Esophagus squamous epithelium (tissue), 5 donors: ENCODE measurements around the gene RSPH6A. TPM values are rescaled to one million over a fixed set of nuclear protein-coding genes. Genes with fewer than 3 reads are reported as not detected.
A peak's percentile ranks its signal among the peaks of the same experiment; 100 is the strongest.

ENCODE experiments used
- DNase-seq: peaks from one replicate; lab custom pipeline; 2025; lab: John Stamatoyannopoulos, UW
- H3K27ac ChIP-seq, 4 donors: fragments of 200-600 bp; sonication (generic); one replicate each; pipeline ENCODE4 v1.5.1; 2016 to 2019; ENCODE audit warnings: mild to moderate bottlenecking in 1 of 4
- H3K27me3 ChIP-seq, 4 donors: fragments of 200-600 bp; sonication (generic); 1 replicate in 3 of 4; 2 replicates in 1 of 4; pipeline versions ENCODE4 v1.5.1 to v1.6.0; 2017 to 2021; ENCODE audit warnings: antibody characterized with exemption in 1 of 4
- H3K36me3 ChIP-seq, 3 donors: fragments of 200-600 bp; sonication (generic); one replicate each; pipeline ENCODE4 v1.5.1; 2016 to 2019
- H3K4me1 ChIP-seq, 3 donors: fragments of 200-600 bp; sonication (generic); one replicate each; pipeline ENCODE4 v1.5.1; 2017 to 2019
- H3K4me3 ChIP-seq, 4 donors: fragments of 200-600 bp; sonication (generic); 1 replicate in 3 of 4; 2 replicates in 1 of 4; pipeline ENCODE4 v1.5.1; 2016 to 2019; ENCODE audit warnings: mild to moderate bottlenecking in 2 of 4, moderate library complexity in 1 of 4
- H3K9me3 ChIP-seq, 3 donors: fragments of 200-600 bp; sonication (generic); one replicate each; pipeline ENCODE4 v1.5.1; 2016 to 2019
- POLR2A ChIP-seq, 4 donors: fragments of 450-650 bp; IDR thresholded peaks; one replicate each; pipeline ENCODE4 v1.6.1; 2017; ENCODE audit warnings: antibody characterized with exemption in 4 of 4, mild to moderate bottlenecking in 4 of 4, moderate library complexity in 3 of 4
- WGBS, 2 donors: methylation state at CpG; one replicate each; pipeline ENCODE4 v1.1.5; 2018; 5-methylcytosine and 5-hydroxymethylcytosine counted together
- intact Hi-C: fragments of 100-400 bp; cut with DNase I; formaldehyde crosslinking; loops from one replicate; pipeline ENCODE4 v1.15.0; 2022
- total RNA-seq, 4 donors: library from RNA; depleted of rRNA; stranded (reverse); fragments of >200 nt; gene quantifications; one replicate each; pipeline ENCODE4 v1.1.0, GENCODE V29; 2016
- TF ChIP-seq, protein P1 (sequence below), 6 experiments: fragments of 450-650 bp in 4 of 6; fragments of 200-600 bp in 2 of 6; sonication (generic) in 2 of 6; IDR thresholded peaks; one replicate each; pipeline ENCODE4 v1.5.1; 2016 to 2019; ENCODE audit warnings: antibody characterized with exemption in 6 of 6, mild to moderate bottlenecking in 4 of 6, moderate library complexity in 4 of 6
- donor health status: DM: yes; HTN: yes; CAD: no.

Gene RSPH6A
- total RNA-seq, 4 donors from 2014 or later = 0.19 TPM; not detected in 3

DNA sequence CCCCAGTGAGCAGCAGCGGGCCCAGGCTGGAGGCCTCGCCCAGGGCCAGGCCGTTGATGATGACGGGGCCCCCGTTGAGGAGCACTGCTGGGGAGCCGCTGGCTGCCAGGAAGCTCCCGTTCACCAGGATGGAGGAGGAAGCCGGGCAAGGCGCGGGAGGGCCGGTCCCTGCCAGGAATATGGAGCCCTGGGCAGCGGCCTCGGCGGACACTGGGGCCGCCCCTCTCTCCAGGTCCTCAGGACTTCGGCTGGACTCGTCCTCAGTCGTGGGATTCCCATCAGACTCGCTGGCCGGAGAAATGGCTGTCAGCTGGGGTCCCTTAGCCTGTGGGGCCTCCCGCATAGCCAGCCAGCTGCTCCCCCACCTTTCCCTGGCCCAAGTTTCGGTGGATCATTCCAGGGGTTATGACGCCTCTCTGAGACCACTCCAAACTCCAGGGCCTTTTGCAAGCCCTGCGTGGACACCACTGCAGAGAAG lies 48.2 kb downstream of the RSPH6A start:
- Histone ChIP-seq H3K27ac (peak overlapping the region; percentile 85 to 98 (median 96)), H3K4me1 (peaks cover 25 to 75% (median 42%) of the 10 kb centered on the region in 3 donors), H3K9me3 (no peaks in the 10 kb centered on the region), H3K36me3 (peaks cover 0 to 14% (median 0%) of the 10 kb centered on the region in 3 donors), H3K4me3 (peak overlapping the region; percentile 73 to 79 (median 77)), H3K27me3 (peaks cover 0 to 8% (median 0%) of the 10 kb centered on the region in 4 donors)
- 35 to 40% methylated on average over 1 to 4 of the region's 24 CpGs for WGBS, 2 donors
- intact Hi-C loops = loop anchor here (10.0 kb wide), 1 partner anchor 52 kb away; no protein-coding TSS in a partner anchor
- no peak for TF ChIP-seq POLR2A (IDR thresholded peaks at IDR 0.05)
- TF ChIP-seq, protein P1, sequence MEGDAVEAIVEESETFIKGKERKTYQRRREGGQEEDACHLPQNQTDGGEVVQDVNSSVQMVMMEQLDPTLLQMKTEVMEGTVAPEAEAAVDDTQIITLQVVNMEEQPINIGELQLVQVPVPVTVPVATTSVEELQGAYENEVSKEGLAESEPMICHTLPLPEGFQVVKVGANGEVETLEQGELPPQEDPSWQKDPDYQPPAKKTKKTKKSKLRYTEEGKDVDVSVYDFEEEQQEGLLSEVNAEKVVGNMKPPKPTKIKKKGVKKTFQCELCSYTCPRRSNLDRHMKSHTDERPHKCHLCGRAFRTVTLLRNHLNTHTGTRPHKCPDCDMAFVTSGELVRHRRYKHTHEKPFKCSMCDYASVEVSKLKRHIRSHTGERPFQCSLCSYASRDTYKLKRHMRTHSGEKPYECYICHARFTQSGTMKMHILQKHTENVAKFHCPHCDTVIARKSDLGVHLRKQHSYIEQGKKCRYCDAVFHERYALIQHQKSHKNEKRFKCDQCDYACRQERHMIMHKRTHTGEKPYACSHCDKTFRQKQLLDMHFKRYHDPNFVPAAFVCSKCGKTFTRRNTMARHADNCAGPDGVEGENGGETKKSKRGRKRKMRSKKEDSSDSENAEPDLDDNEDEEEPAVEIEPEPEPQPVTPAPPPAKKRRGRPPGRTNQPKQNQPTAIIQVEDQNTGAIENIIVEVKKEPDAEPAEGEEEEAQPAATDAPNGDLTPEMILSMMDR (IDR thresholded peaks at IDR 0.05) = no peak
- no peak for DNase-seq

- Histone ChIP-seq H3K27me3 (peaks cover 0 to 8% (median 0%) of the 10 kb centered on the region in 4 donors), H3K36me3 (peaks cover 0 to 13% (median 0%) of the 10 kb centered on the region in 3 donors), H3K9me3 (no peaks in the 10 kb centered on the region), H3K4me1 (peaks cover 25 to 73% (median 40%) of the 10 kb centered on the region in 3 donors), H3K4me3 (peak overlapping the region; percentile 73 to 79 (median 77)), H3K27ac (peak overlapping the region; percentile 85 to 98 (median 96))
- no peak for DNase-seq
- no peak for TF ChIP-seq POLR2A (IDR thresholded peaks at IDR 0.05)
- TF ChIP-seq, protein P1 (IDR thresholded peaks at IDR 0.05) = no peak
- WGBS, 2 donors = 30 to 50% methylated on average over 1 to 2 of the region's 17 CpGs
- intact Hi-C loops = loop anchor here (10.0 kb wide), 1 partner anchor 52 kb away; no protein-coding TSS in a partner anchor
Measured at GRCh38 chr19:45766296-45766868, 48.7 kb downstream of the RSPH6A start.

DNA sequence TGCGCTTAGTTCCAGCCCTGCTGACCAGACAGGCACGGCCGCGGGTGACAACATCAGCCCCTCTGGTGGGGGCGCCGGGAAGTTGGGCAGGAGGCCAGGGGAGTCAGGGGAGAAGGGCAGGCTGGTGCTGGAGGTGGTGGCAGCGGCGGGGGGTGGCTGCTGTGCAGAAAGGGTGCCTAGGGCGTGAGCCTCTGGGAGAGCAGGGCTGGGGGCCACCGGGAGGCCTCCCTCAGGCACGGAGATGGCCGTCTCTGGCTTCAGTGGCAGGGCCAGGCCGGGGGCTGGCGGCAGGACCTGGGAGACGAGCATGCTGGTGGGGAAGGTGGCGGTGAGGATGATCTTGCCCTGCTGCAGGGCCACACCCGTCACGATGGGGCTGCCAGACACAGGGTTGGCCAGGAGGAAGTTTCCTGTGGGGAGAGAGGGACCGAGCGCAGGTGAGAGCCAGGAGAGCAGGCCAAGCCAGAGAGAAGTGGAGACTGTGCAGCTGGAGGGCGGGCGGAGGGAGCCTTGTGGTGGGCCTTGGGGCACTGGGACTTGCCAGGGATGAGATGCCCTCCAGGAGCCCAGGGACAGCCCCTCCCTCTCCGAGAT lies 49.3 kb downstream of the RSPH6A start:
- no peak for DNase-seq
- Histone ChIP-seq H3K9me3 (no peaks in the 10 kb centered on the region), H3K36me3 (peaks cover 0 to 13% (median 0%) of the 10 kb centered on the region in 3 donors), H3K27ac (peak overlapping the region; percentile 85 to 98 (median 96)), H3K27me3 (peaks cover 0 to 8% (median 0%) of the 10 kb centered on the region in 4 donors), H3K4me3 (peak overlapping the region in 1 of 4 donors; percentile 79), H3K4me1 (peaks cover 22 to 67% (median 34%) of the 10 kb centered on the region in 3 donors)
- TF ChIP-seq POLR2A (IDR thresholded peaks at IDR 0.05) = no peak
- TF ChIP-seq, protein P1 (IDR thresholded peaks at IDR 0.05) = no peak
- intact Hi-C loops = loop anchor here (10.0 kb wide), 1 partner anchor 51 kb away; no protein-coding TSS in a partner anchor
- WGBS, 2 donors = 40 to 77% methylated on average over 3 to 12 of the region's 23 CpGs

- no peak for DNase-seq
- Histone ChIP-seq H3K4me3 (no peak overlapping the region), H3K27me3 (peaks cover 0 to 8% (median 0%) of the 10 kb centered on the region in 4 donors), H3K9me3 (no peaks in the 10 kb centered on the region), H3K27ac (peak overlapping the region in 3 of 4 donors; percentile 96 to 98 (median 97)), H3K4me1 (peaks cover 20 to 66% (median 34%) of the 10 kb centered on the region in 3 donors), H3K36me3 (peaks cover 0 to 13% (median 0%) of the 10 kb centered on the region in 3 donors)
- TF ChIP-seq, protein P1 (IDR thresholded peaks at IDR 0.05) = no peak
- TF ChIP-seq POLR2A (IDR thresholded peaks at IDR 0.05) = no peak
- 59 to 63% methylated on average over 8 to 13 of the region's 21 CpGs for WGBS, 2 donors
- intact Hi-C loops = loop anchor here (10.0 kb wide), 1 partner anchor 50 kb away; no protein-coding TSS in a partner anchor
Measured at GRCh38 chr19:45764945-45765701, 50.0 kb downstream of the RSPH6A start.
